GM23338 (cell line): ENCODE results near the gene CCDC150. TPM values are rescaled to one million over a fixed set of nuclear protein-coding genes. Genes with fewer than 3 reads are reported as not detected.

ENCODE experiments used
- ATAC-seq: fragments of 200-7000 bp; cut with Tn5 transposase; 3 replicates; pipeline ENCODE4 v1.9.1; 2020
- DNase-seq: peaks from one replicate; pipeline ENCODE4 v3.0.0-alpha.2; 2015; ENCODE audit warnings: low spot score
- H2AFZ ChIP-seq: fragments of 200-600 bp; sonication (generic); 2 replicates; pipeline ENCODE4 v1.8.0; 2016; ENCODE audit warnings: antibody characterized with exemption, mild to moderate bottlenecking, moderate library complexity
- H3F3A ChIP-seq: fragments of 200-600 bp; sonication (generic); replicated peaks from 2 replicates; pipeline ENCODE4 v1.8.0; 2017; ENCODE audit warnings: antibody characterized with exemption, mixed run types, low read depth
- H3K27ac ChIP-seq: fragments of 200-600 bp; sonication (generic); 2 replicates; pipeline ENCODE4 v1.6.1; 2016; ENCODE audit warnings: low read depth
- H3K27me3 ChIP-seq: fragments of 200-600 bp; sonication (generic); 2 replicates; pipeline ENCODE4 v1.8.0; 2016; ENCODE audit warnings: mild to moderate bottlenecking, mixed run types, moderate library complexity; ENCODE audit not compliant: insufficient read depth
- H3K36me3 ChIP-seq: fragments of 200-600 bp; sonication (generic); 2 replicates; pipeline ENCODE4 v1.8.0; 2016; ENCODE audit warnings: mild to moderate bottlenecking; ENCODE audit not compliant: insufficient read depth
- H3K4me1 ChIP-seq: fragments of 200-600 bp; sonication (generic); 2 replicates; pipeline ENCODE4 v1.8.0; 2016; ENCODE audit warnings: mild to moderate bottlenecking, moderate library complexity; ENCODE audit not compliant: insufficient read depth
- H3K4me2 ChIP-seq: fragments of 200-600 bp; sonication (generic); 2 replicates; pipeline ENCODE4 v1.7.1; 2017; ENCODE audit warnings: mixed run types
- H3K4me3 ChIP-seq: fragments of 200-600 bp; sonication (generic); 2 replicates; pipeline ENCODE4 v1.6.1; 2016; ENCODE audit warnings: mixed run types
- H3K79me2 ChIP-seq: fragments of 200-600 bp; sonication (generic); replicated peaks from 2 replicates; pipeline ENCODE4 v1.8.0; 2017; ENCODE audit warnings: mild to moderate bottlenecking; ENCODE audit not compliant: insufficient read depth
- H3K9me2 ChIP-seq: fragments of 200-600 bp; sonication (generic); 2 replicates; pipeline ENCODE4 v1.8.0; 2017; ENCODE audit not compliant: insufficient read depth
- H4K20me1 ChIP-seq: fragments of 200-600 bp; sonication (generic); replicated peaks from 2 replicates; pipeline ENCODE4 v1.8.0; 2017; ENCODE audit warnings: mild to moderate bottlenecking; ENCODE audit not compliant: insufficient read depth
- H3K27ac Mint-ChIP-seq: 2 replicates; pipeline ENCODE4 v1.8.0; 2020; ENCODE audit warnings: inconsistent platforms, mild to moderate bottlenecking, moderate library complexity, mixed read lengths
- H3K27me3 Mint-ChIP-seq: 3 replicates; pipeline ENCODE4 v1.8.0; 2022; ENCODE audit warnings: low read depth, mild to moderate bottlenecking, moderate library complexity, mixed read lengths, inconsistent platforms; ENCODE audit not compliant: insufficient read depth, poor library complexity
- H3K36me3 Mint-ChIP-seq: 3 replicates; pipeline ENCODE4 v1.8.0; 2021; ENCODE audit warnings: low read depth, mild to moderate bottlenecking, inconsistent platforms, moderate library complexity, mixed read lengths
- H3K4me1 Mint-ChIP-seq: 3 replicates; pipeline ENCODE4 v1.8.0; 2020; ENCODE audit warnings: mild to moderate bottlenecking, inconsistent platforms, mixed read lengths
- H3K4me3 Mint-ChIP-seq: 3 replicates; pipeline ENCODE4 v1.8.0; 2021; ENCODE audit warnings: moderate library complexity, mild to moderate bottlenecking, inconsistent platforms, mixed read lengths
- H3K9me3 Mint-ChIP-seq: 3 replicates; pipeline ENCODE4 v1.8.0; 2020; ENCODE audit warnings: moderate library complexity, mild to moderate bottlenecking, inconsistent platforms, mixed read lengths
- EZH2phosphoT487 ChIP-seq: fragments of 200-600 bp; sonication (generic); IDR thresholded peaks from one replicate; pipeline ENCODE4 v1.8.1; 2018; ENCODE audit warnings: antibody characterized with exemption; ENCODE audit not compliant: unreplicated experiment
- NANOG ChIP-seq: IDR thresholded peaks from 2 replicates; pipeline ENCODE4 v1.6.1; 2016; ENCODE audit warnings: antibody characterized with exemption, borderline replicate concordance
- POLR2AphosphoS5 ChIP-seq: IDR thresholded peaks from 2 replicates; pipeline ENCODE4 v1.6.1; 2016; ENCODE audit warnings: antibody characterized with exemption, low read depth
- STAT1 ChIP-seq: IDR thresholded peaks from one replicate; pipeline ENCODE4 v1.6.1; 2016; ENCODE audit warnings: antibody characterized with exemption; ENCODE audit not compliant: unreplicated experiment
- ZNF114 ChIP-seq: fragments of 250-450 bp; sonication (Bioruptor Pico); IDR thresholded peaks from 2 replicates; pipeline ENCODE4 v1.5.0; 2020; ENCODE audit warnings: mild to moderate bottlenecking, moderate library complexity
- ZNF331 ChIP-seq: fragments of 250-450 bp; sonication (Bioruptor Pico); IDR thresholded peaks from 2 replicates; pipeline ENCODE4 v1.5.0; 2020; ENCODE audit warnings: low read depth, mild to moderate bottlenecking, moderate library complexity
- ZNF462 ChIP-seq: fragments of 250-450 bp; sonication (Bioruptor Pico); IDR thresholded peaks from 2 replicates; pipeline ENCODE4 v1.5.0; 2020; ENCODE audit warnings: mild to moderate bottlenecking, moderate library complexity
- polyA plus RNA-seq: library from polyadenylated mRNA; unstranded; fragments of >200 nt; fragmentation: Nextera tagmentation; extraction: Ambion mirVana; gene quantifications from 2 replicates; pipeline ENCODE4 v1.2.1, GENCODE V29; 2016
- total RNA-seq: library from RNA; depleted of rRNA; stranded (reverse); fragments of >200 nt; shearing (Covaris generic); gene quantifications from 2 replicates; pipeline ENCODE4 v1.2.3, GENCODE V29; 2014
- TF ChIP-seq, protein P1 (sequence below): IDR thresholded peaks from 2 replicates; pipeline ENCODE4 v1.6.1; 2016; ENCODE audit warnings: antibody characterized with exemption

The CCDC150 gene
- total and polyA plus RNA-seq, 2 experiments from 2014 or later, result 56.3 to 68.3 TPM

DNA sequence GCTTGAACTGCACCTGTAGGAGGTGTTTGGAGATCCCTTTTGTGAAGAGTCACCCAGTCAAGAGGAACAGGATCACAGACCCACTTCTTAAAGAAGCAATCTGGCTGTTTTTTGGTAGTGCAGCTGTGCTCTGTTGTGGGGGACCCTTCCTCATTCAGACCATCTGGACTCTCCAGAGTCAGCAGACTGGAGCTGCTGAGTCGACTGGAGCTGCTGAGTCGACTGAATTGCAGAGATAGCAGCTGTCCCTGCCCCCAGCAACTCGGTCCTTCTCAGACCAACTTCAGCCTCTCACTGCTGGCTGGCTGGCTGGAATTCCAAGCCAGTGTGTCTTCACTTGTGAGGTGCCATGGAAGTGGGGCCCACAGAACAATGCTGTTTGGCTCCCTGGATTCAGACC lies 103.2 kb downstream of the CCDC150 start:
- Histone ChIP-seq H3K4me1 (peaks cover 4% of the 10 kb centered on the region; the same call in 1 of the 2 replicates), H3K27me3 (no peaks in the 10 kb centered on the region), H2AFZ (no peak overlapping the region), H3K36me3 (peaks cover 7% of the 10 kb centered on the region; the same call in 1 of the 2 replicates), H3K4me3 (no peak overlapping the region), H4K20me1 (no peaks in the 10 kb centered on the region; the same call in 1 of the 2 replicates), H3F3A (no peaks in the 10 kb centered on the region), H3K9me2 (no peaks in the 10 kb centered on the region), H3K27ac (no peak overlapping the region), H3K4me2 (no peak overlapping the region), H3K79me2 (peaks cover 5% of the 10 kb centered on the region; the same call in 1 of the 2 replicates)
- Mint-ChIP-seq H3K27ac (peak overlapping the region; percentile 57; the same call in 1 of the 2 replicates), H3K36me3 (peaks cover 32% of the 10 kb centered on the region), H3K4me3 (no peak overlapping the region), H3K9me3 (no peaks in the 10 kb centered on the region), H3K4me1 (peaks cover 3% of the 10 kb centered on the region; the same call in 1 of the 3 replicates), H3K27me3 (no peaks in the 10 kb centered on the region)
- DNase-seq (peak; percentile 7), ATAC-seq (peak; percentile 46)
- TF ChIP-seq STAT1, result no peak

DNA sequence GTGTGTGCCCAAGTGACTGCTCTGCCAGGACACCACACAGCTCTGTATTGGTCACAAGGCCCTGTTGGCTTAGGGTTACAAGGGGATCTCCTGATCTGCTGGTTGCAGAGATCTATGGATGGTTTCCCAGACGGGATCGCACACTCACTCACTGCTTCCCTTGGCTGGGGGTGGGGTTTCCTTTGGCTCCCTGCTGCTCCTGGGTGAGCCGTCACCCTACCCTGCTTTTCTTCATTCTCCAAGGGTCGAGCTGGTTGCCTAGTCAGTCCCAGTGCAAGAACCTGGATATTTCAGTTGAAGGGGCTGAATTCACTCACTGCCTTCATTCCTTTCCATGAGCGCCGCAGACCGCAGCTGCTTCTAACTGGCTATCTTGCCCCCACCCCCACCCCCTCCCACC lies 103.7 kb downstream of the CCDC150 start:
- TF ChIP-seq NANOG (no peak), ZNF114 (CRISPR knock-in tag) (no peak)

DNA sequence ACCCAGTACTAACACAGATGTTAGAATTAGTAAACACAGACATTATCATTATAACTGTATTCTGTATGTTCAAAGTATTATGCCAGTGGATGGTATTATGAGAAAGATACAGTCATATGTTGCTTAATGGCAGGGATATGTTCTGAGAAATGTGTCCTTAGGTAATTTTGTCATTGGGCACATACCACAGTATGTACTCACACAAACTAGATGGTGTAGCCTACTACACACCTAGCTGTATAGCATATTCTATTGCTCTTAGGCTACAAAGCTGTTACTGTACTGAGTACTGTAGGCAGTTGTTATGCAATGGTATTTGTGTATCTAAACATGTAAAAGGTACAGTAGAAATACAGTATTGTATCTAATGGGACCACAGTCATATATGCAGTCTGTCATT lies 106.2 kb downstream of the CCDC150 start:
- H3K27ac Mint-ChIP-seq, result no peak overlapping the region
- H3K9me2 ChIP-seq, result no peaks in the 10 kb centered on the region
- TF ChIP-seq POLR2AphosphoS5, result no peak
- TF ChIP-seq ZNF462, result no peak
- TF ChIP-seq EZH2phosphoT487, result no peak
- TF ChIP-seq ZNF331 (CRISPR knock-in tag), result no peak
- TF ChIP-seq, protein P1, sequence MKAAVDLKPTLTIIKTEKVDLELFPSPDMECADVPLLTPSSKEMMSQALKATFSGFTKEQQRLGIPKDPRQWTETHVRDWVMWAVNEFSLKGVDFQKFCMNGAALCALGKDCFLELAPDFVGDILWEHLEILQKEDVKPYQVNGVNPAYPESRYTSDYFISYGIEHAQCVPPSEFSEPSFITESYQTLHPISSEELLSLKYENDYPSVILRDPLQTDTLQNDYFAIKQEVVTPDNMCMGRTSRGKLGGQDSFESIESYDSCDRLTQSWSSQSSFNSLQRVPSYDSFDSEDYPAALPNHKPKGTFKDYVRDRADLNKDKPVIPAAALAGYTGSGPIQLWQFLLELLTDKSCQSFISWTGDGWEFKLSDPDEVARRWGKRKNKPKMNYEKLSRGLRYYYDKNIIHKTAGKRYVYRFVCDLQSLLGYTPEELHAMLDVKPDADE, result no peak
- no peak for TF ChIP-seq ZNF114 (CRISPR knock-in tag)

More for the DNA sequence above, 103.7 kb downstream of the CCDC150 start:
- Histone ChIP-seq H3K4me1 (peaks cover 4% of the 10 kb centered on the region; the same call in 1 of the 2 replicates), H3K36me3 (peaks cover 7% of the 10 kb centered on the region; the same call in 1 of the 2 replicates), H3K4me3 (no peak overlapping the region), H3K9me2 (no peaks in the 10 kb centered on the region), H3K4me2 (no peak overlapping the region), H3F3A (no peaks in the 10 kb centered on the region), H3K27ac (0 out of 2 replicates have a peak overlapping the region, but pooled peaks have one; percentile 74), H3K27me3 (no peaks in the 10 kb centered on the region), H4K20me1 (no peaks in the 10 kb centered on the region; the same call in 1 of the 2 replicates), H2AFZ (no peak overlapping the region), H3K79me2 (peaks cover 3% of the 10 kb centered on the region; the same call in 1 of the 2 replicates)
- peaks cover 27% of the 10 kb centered on the region for H3K36me3 Mint-ChIP-seq
- H3K27ac Mint-ChIP-seq, result peak overlapping the region; percentile 57; the same call in 1 of the 2 replicates
- H3K9me3 Mint-ChIP-seq, result no peaks in the 10 kb centered on the region
- DNase-seq, result peak; percentile 2
- peaks cover 3% of the 10 kb centered on the region; the same call in 1 of the 3 replicates for H3K4me1 Mint-ChIP-seq
- peak; percentile 48; the same call in 2 of the 3 replicates for ATAC-seq
- H3K27me3 Mint-ChIP-seq, result no peaks in the 10 kb centered on the region
- H3K4me3 Mint-ChIP-seq, result no peak overlapping the region

More for the DNA sequence above, 106.2 kb downstream of the CCDC150 start:
- H3K4me3 Mint-ChIP-seq, result no peak overlapping the region
- Histone ChIP-seq H3K4me2 (no peak overlapping the region), H3K79me2 (no peaks in the 10 kb centered on the region), H3K27me3 (no peaks in the 10 kb centered on the region), H3K4me1 (peaks cover 4% of the 10 kb centered on the region; the same call in 1 of the 2 replicates), H3K4me3 (no peak overlapping the region), H4K20me1 (no peaks in the 10 kb centered on the region; the same call in 1 of the 2 replicates), H3F3A (no peaks in the 10 kb centered on the region), H2AFZ (no peak overlapping the region), H3K36me3 (peaks cover 7% of the 10 kb centered on the region; the same call in 1 of the 2 replicates), H3K27ac (no peak overlapping the region)
- H3K27me3 Mint-ChIP-seq, result no peaks in the 10 kb centered on the region
- H3K4me1 Mint-ChIP-seq, result peaks cover 3% of the 10 kb centered on the region; the same call in 1 of the 3 replicates
- H3K36me3 Mint-ChIP-seq, result peaks cover 8% of the 10 kb centered on the region; the same call in 2 of the 3 replicates
- no peaks in the 10 kb centered on the region for H3K9me3 Mint-ChIP-seq
- ATAC-seq, result no peak
- DNase-seq, result no peak
